A549 treated with GW870086 at 1 μM for 4 hours (cell line): ENCODE data around the gene BHLHE23. TPM values are rescaled to one million over a fixed set of nuclear protein-coding genes. Genes with fewer than 3 reads are reported as not detected.

Experiments
- total RNA-seq: library from RNA; stranded (reverse); fragments of 200-300 nt; extraction: Qiagen RNA extraction; gene quantifications from 5 replicates; pipeline ENCODE4 v1.2.3, GENCODE V29; 2022; ENCODE audit warnings: low read depth

Gene BHLHE23
- total RNA-seq = not detected in 5 replicates

GRCh38 chr20:63006540-63007359 lies at the start of gene BHLHE23:
Gene BHLHE23, minus strand, starts transcription at chr20:63006964. Its CDS starts 190 bp downstream, at chr20:63006774.

Other genes starting within 250 kb of the BHLHE23 start
- 19.2 to 24.0 TPM (median 22.1 TPM) in 5 replicates for gene MRGBP, start 210.5 kb downstream of the BHLHE23 start, total RNA-seq
- gene OGFR, start 202.1 kb downstream of the BHLHE23 start, total RNA-seq = 40.7 to 46.4 TPM (median 43.3 TPM) in 5 replicates
- gene COL9A3, start 189.9 kb downstream of the BHLHE23 start, total RNA-seq = 0.33 to 0.73 TPM (median 0.55 TPM) in 5 replicates
- gene TCFL5, start 145.1 kb downstream of the BHLHE23 start, total RNA-seq = 3.1 to 4.1 TPM (median 4.0 TPM) in 5 replicates
- 20.3 to 25.3 TPM (median 23.2 TPM) in 5 replicates for gene DIDO1, start 80.5 kb downstream of the BHLHE23 start, total RNA-seq
- gene GID8, start 68.8 kb downstream of the BHLHE23 start, total RNA-seq = 20.4 to 23.9 TPM (median 22.2 TPM) in 5 replicates
- gene SLC17A9, start 54.3 kb downstream of the BHLHE23 start, total RNA-seq = 0.09 to 0.19 TPM in 2 of 5 replicates, not detected in the others
- gene YTHDF1, start 209.2 kb upstream of the BHLHE23 start, total RNA-seq = 42.2 to 51.0 TPM (median 50.3 TPM) in 5 replicates
- 1.4 to 3.3 TPM (median 2.3 TPM) in 5 replicates for gene BIRC7, start 228.9 kb upstream of the BHLHE23 start, total RNA-seq
- 5.2 to 8.2 TPM (median 6.0 TPM) in 5 replicates for gene NKAIN4, start 247.5 kb upstream of the BHLHE23 start, total RNA-seq